HEK293T (cell line): Measurements from ENCODE around the gene PFAS.

Source experiments
- ARNT ChIP-seq: fragments of 450-650 bp; IDR thresholded peaks from 2 replicates; pipeline ENCODE4 v1.6.1; 2017; ENCODE audit warnings: mild to moderate bottlenecking
- ELF4 ChIP-seq: fragments of 450-650 bp; IDR thresholded peaks from 2 replicates; pipeline ENCODE4 v1.6.1; 2017; ENCODE audit warnings: antibody characterized with exemption
- HDGF ChIP-seq: fragments of 450-650 bp; IDR thresholded peaks from 2 replicates; pipeline ENCODE4 v1.6.1; 2017; ENCODE audit warnings: antibody characterized with exemption, borderline replicate concordance
- NFRKB ChIP-seq: fragments of 450-650 bp; IDR thresholded peaks from 2 replicates; pipeline ENCODE4 v1.6.1; 2016; ENCODE audit warnings: mild to moderate bottlenecking, moderate library complexity
- SP1 ChIP-seq: fragments of 450-650 bp; IDR thresholded peaks from 2 replicates; pipeline ENCODE4 v1.6.1; 2017
- ZNF384 ChIP-seq: fragments of 450-650 bp; IDR thresholded peaks from 2 replicates; pipeline ENCODE4 v1.6.1; 2016

- TF ChIP-seq NFRKB (no peak), ZNF384 (no peak), SP1 (no peak), HDGF (no peak), ELF4 (no peak), ARNT (no peak)
Measured at GRCh38 chr17:8266648-8267479, 17.8 kb downstream of the PFAS start.
